Left lung (tissue), 10 donors: ENCODE data around the gene CENPT. TPM values are rescaled to one million over a fixed set of nuclear protein-coding genes. Genes with fewer than 3 reads are reported as not detected.

ENCODE experiments used
- ATAC-seq: fragments of 200-7000 bp; cut with Tn5 transposase; one replicate; pipeline ENCODE4 v1.9.1; 2020; ENCODE audit warnings: moderate library complexity
- DNase-seq, 4 donors: peaks; one replicate each; pipeline ENCODE4 v3.0.0-alpha.2; 2013 to 2020
- H3K27ac ChIP-seq, 2 donors: fragments of 200-600 bp; sonication (generic) in 1 of 2; one replicate each; pipeline versions ENCODE4 v1.5.0 to v1.8.0; 2020 to 2021
- H3K27me3 ChIP-seq, 2 donors: fragments of 200-600 bp; sonication (generic) in 1 of 2; one replicate each; pipeline versions ENCODE4 v1.5.0 to v1.8.0; 2020 to 2021
- H3K36me3 ChIP-seq, 2 donors: fragments of 200-600 bp; sonication (generic) in 1 of 2; one replicate each; pipeline versions ENCODE4 v1.5.0 to v1.8.0; 2020 to 2021
- H3K4me1 ChIP-seq, 2 donors: fragments of 200-600 bp; one replicate each; pipeline ENCODE4 v1.8.0; 2021
- H3K4me3 ChIP-seq, 2 donors: fragments of 200-600 bp; sonication (generic) in 1 of 2; one replicate each; pipeline versions ENCODE4 v1.5.0 to v1.8.0; 2020 to 2021; ENCODE audit warnings: mild to moderate bottlenecking in 1 of 2
- H3K9me3 ChIP-seq, 2 donors: fragments of 200-600 bp; sonication (generic) in 1 of 2; one replicate each; pipeline versions ENCODE4 v1.5.0 to v1.8.0; 2020 to 2021
- intact Hi-C, 2 donors: fragments of 100-400 bp; cut with DNase I; formaldehyde crosslinking; loops; one replicate each; pipeline versions ENCODE4 v1.11.2 to v1.14.2; 2022
- polyA plus RNA-seq, 6 donors: library from polyadenylated mRNA; unstranded; fragments of 120-200 nt; gene quantifications; one replicate each; pipeline ENCODE4 v1.2.1, GENCODE V29; 2013; ENCODE audit not compliant: insufficient read length in 6 of 6
- total RNA-seq, 2 donors: library from RNA; stranded (reverse); fragmentation: NEBNext Ultra II Directional; extraction: Animal tissue kit (Norgen Biotek cat#: 25700); gene quantifications; one replicate each; pipeline ENCODE4 v1.2.1, GENCODE V29; 2021
- TF ChIP-seq, protein P1 (sequence below), 2 donors: fragments of 200-600 bp; sonication (generic) in 1 of 2; IDR thresholded peaks; one replicate each; pipeline versions ENCODE4 v1.5.0 to v1.8.0; 2021; ENCODE audit warnings: antibody characterized with exemption in 2 of 2
- donor health status: DM: no; HTN: yes; CAD: no.
- donor health status: DM: no; HTN: no; CAD: no.

Gene CENPT
- total and polyA plus RNA-seq, 8 donors: 30.8 to 62.6 (median 50.5) TPM

DNA sequence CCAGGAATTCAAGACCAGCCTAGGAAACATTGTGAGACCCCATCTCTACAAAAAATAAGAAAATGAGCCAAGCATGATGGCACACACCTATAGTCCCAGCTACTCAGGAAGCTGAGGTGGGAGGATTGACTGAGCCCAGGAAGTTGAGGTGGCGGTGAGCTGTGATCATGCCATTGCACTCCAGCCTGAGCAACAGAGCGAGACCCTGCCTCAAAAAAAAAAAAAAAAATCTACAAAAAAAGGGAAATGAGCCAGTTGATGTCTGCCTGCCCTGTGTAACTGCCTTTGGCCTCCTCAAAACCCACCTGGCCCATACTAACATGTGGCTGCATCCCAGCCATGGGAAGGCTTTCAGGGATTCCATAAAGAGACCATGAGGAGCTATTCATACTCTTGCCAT, 45.6 kb downstream of the CENPT start:
- H3K27me3 ChIP-seq: no peaks in the 10 kb centered on the region
- DNase-seq: peak in 1 of 4 donors; percentile 1
- ATAC-seq: no peak
- H3K4me3 ChIP-seq: no peak overlapping the region
- intact Hi-C loops: no loop called here
- no peak overlapping the region for H3K27ac ChIP-seq
- peaks cover 11 to 53% of the 10 kb centered on the region in 2 donors for H3K4me1 ChIP-seq
- TF ChIP-seq, protein P1, sequence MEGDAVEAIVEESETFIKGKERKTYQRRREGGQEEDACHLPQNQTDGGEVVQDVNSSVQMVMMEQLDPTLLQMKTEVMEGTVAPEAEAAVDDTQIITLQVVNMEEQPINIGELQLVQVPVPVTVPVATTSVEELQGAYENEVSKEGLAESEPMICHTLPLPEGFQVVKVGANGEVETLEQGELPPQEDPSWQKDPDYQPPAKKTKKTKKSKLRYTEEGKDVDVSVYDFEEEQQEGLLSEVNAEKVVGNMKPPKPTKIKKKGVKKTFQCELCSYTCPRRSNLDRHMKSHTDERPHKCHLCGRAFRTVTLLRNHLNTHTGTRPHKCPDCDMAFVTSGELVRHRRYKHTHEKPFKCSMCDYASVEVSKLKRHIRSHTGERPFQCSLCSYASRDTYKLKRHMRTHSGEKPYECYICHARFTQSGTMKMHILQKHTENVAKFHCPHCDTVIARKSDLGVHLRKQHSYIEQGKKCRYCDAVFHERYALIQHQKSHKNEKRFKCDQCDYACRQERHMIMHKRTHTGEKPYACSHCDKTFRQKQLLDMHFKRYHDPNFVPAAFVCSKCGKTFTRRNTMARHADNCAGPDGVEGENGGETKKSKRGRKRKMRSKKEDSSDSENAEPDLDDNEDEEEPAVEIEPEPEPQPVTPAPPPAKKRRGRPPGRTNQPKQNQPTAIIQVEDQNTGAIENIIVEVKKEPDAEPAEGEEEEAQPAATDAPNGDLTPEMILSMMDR (IDR thresholded peaks at IDR 0.05): no peak
- H3K36me3 ChIP-seq: peaks cover 0 to 44% of the 10 kb centered on the region in 2 donors
- H3K9me3 ChIP-seq: no peaks in the 10 kb centered on the region

DNA sequence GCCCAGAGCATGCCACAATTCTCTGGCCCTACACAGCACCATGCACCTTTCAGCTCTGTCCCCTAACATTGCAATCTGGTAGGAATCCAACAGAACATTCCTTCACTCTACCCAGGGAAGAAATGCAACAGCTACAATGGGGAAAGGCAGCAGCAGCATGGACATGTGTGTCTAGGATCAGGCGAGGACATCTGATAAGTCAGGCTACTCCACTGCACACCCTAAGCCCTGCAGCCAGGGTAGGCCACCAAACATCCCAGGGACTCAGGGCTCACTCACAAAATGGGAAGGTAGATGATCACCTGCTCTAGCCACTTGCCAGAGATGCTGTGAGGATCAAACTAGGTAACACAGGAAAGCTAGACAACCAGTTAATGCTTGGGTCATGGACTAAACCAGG, 46.3 kb downstream of the CENPT start:
- peak in 1 of 4 donors; percentile 2 for DNase-seq
- peaks cover 11 to 53% of the 10 kb centered on the region in 2 donors for H3K4me1 ChIP-seq
- no peaks in the 10 kb centered on the region for H3K9me3 ChIP-seq
- H3K27me3 ChIP-seq: no peaks in the 10 kb centered on the region
- no peak for ATAC-seq
- H3K4me3 ChIP-seq: no peak overlapping the region
- TF ChIP-seq, protein P1 (IDR thresholded peaks at IDR 0.05): no peak
- intact Hi-C loops: no loop called here
- H3K36me3 ChIP-seq: peaks cover 0 to 44% of the 10 kb centered on the region in 2 donors
- no peak overlapping the region for H3K27ac ChIP-seq

DNA sequence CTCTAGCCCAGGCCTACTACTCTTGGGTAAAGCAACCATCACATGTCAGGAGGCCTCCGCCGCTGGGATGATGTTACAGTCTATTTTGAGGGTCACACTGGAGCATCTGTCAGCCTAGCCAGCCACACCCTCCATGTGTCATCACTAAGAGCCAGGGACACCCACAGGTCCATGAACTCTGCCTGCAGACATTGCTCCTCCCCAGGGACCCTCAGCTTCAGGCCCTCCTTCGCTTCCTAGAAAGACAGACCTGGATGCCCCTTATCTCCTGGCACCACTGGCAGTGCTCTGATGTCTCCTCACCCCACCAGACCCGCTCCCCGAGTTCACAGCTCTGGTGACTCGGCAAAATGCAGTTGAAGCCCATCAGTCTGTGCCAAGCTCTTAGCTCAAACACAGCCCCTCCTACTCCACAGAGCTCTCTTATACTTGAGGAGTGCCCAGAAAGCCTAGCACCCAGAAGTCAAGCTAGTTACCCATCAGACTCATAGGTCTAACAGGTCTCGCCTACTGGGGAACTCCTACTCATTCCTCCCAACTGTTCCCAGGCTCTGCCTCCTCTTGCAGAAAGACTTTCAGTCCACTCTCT, 47.1 kb downstream of the CENPT start:
- intact Hi-C loops: no loop called here
- H3K9me3 ChIP-seq: no peaks in the 10 kb centered on the region
- peaks cover 0 to 44% of the 10 kb centered on the region in 2 donors for H3K36me3 ChIP-seq
- no peak overlapping the region for H3K4me3 ChIP-seq
- H3K27me3 ChIP-seq: no peaks in the 10 kb centered on the region
- TF ChIP-seq, protein P1 (IDR thresholded peaks at IDR 0.05): no peak
- H3K4me1 ChIP-seq: peaks cover 8 to 47% of the 10 kb centered on the region in 2 donors
- H3K27ac ChIP-seq: no peak overlapping the region
- DNase-seq (peak in 1 of 4 donors; percentile 10), ATAC-seq (no peak)

DNA sequence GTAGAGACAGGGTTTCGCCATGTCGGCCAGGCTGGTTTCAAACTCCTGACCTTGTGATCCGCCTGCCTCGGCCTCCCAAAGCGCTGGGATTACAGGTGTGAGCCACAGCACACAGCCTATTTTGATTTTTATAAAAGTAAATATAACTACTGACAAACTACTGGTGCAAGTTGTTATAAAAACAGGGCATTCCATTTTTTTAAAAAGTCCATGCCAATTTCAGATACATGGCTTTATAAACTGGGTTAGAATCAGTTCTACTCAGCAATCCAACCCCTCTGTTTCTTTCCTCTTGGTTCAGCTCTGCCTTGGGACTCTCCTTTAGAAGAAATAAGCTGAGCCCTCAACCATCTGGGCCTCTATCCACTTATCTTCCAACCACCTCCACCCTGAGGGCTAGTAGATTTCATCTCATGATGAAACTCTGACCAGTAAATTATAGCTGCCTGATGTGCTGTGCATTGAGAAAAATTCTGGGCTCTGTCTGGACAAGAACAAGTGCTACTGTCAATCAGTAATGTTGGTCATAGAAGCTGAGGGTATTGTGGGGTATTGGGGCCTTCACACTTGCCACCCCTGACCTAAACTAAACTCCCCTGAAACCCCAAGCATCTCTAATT, 51.3 kb downstream of the CENPT start:
- intact Hi-C loops: no loop called here
- H3K27ac ChIP-seq: no peak overlapping the region
- no peaks in the 10 kb centered on the region for H3K9me3 ChIP-seq
- no peak for DNase-seq
- TF ChIP-seq, protein P1 (IDR thresholded peaks at IDR 0.05): no peak
- peaks cover 0 to 21% of the 10 kb centered on the region in 2 donors for H3K36me3 ChIP-seq
- no peak for ATAC-seq
- peaks cover 0 to 11% of the 10 kb centered on the region in 2 donors for H3K4me1 ChIP-seq
- H3K4me3 ChIP-seq: no peak overlapping the region
- H3K27me3 ChIP-seq: no peaks in the 10 kb centered on the region

DNA sequence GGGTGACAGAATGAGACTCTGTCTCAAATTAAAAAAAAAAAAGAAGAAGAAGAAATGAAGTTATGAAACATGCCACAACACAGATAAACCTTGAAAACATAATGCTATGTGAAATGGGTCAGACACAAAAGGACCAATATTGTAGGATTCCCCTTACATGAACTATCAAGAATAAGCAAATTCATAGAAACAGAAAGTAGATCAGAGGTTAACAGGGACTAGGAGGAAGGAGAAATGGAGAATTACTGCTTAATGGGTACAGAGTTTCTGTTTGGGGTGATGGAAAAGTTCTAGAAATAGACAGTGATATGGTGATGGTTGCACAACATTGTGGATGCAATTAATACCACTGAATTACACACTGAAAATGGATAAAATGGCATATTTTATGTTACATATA, 57.4 kb downstream of the CENPT start:
- H3K9me3 ChIP-seq: no peaks in the 10 kb centered on the region
- intact Hi-C loops: no loop called here
- no peaks in the 10 kb centered on the region for H3K36me3 ChIP-seq
- peaks cover 0 to 10% of the 10 kb centered on the region in 2 donors for H3K4me1 ChIP-seq
- TF ChIP-seq, protein P1 (IDR thresholded peaks at IDR 0.05): no peak
- H3K27me3 ChIP-seq: no peaks in the 10 kb centered on the region
- ATAC-seq: no peak
- H3K27ac ChIP-seq: no peak overlapping the region
- no peak for DNase-seq
- H3K4me3 ChIP-seq: no peak overlapping the region
